ENCODE results near the gene CHST4.
A peak's percentile ranks its signal among the peaks of the same experiment; 100 is the strongest.
"Not testable (repeated sequence)": the region's sequence is repeated elsewhere in the genome, so short reads cannot be mapped to it uniquely, and the experiment has no call there.

CHST4 gene

DNA sequence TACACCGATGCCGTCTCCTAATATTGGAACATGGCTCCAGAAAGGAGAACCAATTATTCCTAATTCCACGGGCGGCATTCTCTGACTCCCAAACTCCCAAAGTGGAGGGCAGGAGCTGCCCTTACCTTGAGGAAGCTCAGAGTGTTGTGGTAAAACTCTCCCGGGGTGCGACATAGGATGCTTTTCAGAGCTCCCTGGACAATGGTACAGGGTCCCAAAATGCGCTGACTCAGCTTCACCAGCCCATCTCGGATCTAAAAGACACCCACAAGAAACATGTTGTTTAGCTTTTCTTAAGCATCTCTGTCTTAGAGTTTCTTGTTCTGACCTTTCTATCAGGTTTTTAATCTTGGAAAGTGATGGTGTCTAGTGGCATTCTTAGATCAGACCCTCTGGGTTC is 43.9 kb downstream of the CHST4 start:
- DNase-seq: no peak

DNA sequence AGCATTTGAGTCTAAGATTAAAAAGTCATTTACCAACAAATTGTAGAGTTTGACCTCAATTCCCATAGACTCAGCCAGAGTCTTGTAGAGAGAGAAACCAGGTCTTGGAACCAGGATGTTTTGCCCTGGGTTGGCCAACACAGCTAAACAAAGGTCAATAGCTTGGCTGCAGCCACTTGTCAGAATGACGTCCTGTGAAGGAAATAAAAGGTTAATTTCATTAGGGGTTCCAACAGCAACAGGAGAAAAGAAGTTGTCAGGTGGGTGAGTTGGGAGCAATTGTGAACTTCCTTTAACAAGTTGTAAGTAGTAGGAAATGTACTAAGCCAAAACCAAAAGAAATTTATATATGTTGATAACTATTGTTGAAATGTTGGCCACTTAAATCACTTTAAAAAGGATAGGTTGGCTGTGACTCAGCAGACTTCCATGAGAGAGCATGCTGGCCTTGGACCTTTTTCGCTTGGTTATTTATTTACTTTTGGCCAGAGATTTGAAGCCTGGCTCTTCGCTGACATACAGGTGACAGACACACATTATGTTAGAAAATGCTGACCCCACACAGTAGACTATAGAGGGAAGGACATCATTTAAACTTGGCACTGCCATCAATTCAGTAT is 46.4 kb downstream of the CHST4 start:
- no peak for DNase-seq

DNA sequence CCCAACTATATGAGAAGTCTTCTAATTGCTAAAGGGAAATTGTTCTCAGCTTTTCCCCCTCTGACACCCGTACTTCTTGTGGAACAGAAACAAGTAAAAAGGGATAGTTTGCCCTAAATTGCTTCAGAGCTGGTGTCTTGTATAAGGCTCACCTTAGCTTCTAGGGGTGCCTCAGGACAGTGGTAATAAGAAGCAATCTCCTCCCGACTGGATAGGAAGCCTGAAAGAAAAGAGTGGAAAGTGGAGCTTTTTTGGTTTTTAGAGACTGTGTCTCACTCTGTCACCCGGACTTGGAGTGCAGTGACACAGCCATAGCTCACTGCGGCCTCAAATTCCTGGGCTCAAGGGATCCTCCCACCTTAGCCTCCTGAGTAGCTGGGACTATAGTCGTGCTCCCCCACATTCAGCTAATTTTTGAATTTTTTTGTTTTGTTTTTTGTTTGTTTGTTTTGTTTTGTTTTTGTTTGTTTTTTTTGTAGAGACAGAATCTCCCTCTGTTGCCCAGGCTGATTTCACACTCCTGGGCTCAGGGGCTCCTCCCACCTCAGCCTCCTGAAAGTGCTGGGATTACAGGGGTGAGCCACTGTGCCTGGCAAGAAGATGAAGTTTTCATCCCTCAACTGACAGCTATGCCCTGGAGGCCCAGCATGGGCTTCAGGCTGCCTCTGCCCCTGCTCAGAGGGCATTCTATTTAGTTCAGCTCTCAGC is 47.3 kb downstream of the CHST4 start:
- DNase-seq: no peak

DNA sequence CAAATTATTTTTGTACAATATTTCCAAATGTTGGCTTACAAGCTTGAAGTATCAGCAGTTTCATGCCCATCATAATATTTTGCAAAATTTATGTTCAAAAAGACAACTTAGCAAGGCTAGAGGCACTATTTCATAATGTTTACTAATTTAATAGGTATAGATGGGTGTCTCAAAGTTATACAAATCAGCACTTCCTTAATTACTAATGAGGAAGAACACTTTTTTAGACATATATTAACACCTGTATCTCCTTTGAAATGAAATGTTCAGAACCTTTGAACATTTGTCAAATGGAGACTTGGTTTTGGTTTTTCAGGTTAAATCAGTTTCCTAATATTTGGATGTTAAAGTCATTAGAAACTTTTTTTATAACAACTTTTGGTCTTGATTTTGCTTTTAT is 48.5 kb downstream of the CHST4 start:
- DNase-seq: no peak

DNA sequence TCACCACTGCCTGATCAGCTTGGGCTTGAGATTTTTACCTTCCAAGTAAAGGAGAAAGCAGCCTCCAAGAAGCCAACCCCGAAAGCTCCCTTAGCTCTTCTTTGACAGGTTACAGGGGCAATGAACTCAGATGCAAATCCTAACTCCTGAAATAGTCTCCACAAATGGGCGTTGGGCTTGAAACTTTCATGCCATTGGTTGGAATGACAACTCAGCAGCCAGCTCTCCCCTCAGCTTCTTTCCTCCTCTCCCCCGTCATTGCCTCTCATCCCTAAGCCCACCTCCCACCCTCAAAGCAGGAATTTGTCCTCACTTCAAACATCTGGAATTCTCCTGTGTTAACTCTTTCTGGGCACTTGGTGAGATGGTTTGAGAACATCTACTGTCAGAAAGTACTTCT is 50.7 kb downstream of the CHST4 start, which contains the start of gene TAT:
TSS of gene TAT (minus strand) at position 122 of the 400 bp plus-strand sequence. CDS start 677 bp downstream, outside the sequence.
- no peak for DNase-seq

DNA sequence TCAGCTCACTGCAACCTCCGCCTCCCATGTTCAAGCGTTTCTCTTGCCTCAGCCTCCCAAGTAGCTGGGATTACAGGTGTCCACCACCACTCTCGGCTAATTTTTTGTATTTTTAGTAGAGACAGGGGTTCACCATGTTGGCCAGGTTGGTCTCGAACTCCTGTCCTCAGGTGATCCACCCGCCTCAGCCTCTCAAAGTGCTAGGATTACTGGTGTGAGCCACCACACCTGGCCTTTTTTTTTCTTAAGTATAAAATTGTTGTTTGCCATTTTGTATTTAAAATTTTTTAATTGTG is 56.3 kb downstream of the CHST4 start:
- not testable (repeated sequence) for DNase-seq

DNA sequence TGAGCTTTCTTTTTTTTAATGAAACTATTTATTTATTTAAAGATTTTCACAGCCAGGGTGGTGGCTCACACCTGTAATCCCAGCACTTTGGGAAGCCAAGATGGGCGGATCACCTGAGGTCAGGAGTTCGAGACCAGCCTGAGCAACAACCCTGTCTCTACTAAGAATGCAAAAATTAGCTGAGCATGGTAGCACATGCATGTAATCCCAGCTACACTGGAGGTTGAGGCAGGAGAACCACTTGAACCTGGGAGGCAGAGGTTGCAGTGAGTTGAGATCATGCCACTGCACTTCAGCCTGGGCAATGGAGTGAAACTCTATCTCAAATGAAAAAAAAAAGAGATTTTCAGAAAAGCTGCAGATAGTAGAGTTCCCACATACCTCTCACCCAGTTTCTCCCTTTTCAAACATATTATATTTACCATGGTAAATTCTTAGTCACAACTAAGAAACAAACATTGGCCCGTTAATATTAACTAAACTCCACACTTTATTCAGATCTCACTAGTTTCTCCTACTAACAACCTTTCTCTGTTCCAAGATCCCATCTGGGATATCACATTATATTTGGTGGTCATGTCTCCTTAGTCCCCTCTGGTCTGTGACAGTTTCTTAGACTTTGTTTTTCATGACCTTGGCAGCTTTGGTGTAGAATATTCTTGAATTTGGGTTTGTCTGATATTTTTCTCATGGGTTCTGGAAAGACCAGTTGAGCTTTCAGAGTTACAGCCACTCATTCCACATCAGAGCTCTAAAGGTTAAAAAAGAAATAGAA is 58.5 kb downstream of the CHST4 start:
- DNase-seq: no peak

DNA sequence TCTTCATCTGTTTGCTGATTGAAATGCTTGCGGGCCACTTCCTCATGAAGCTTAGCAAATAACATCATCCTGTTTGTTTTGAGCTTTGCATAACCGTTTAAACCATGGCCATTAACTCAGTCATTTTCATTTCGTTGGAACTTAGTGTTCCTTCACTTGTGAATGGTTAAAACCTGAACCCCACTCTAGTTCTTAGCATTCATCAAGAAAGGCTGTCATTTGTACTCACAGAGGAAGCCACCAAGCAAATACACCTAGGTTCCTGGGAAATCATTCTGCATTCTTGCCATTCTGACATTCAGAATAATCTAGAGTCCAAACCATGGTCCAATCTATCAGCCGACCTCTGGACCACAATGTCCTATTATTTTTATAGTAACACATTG is 59.1 kb downstream of the CHST4 start:
- DNase-seq: peak; percentile 67 to 74
